ENCODE results near the gene CYTH1. TPM values are rescaled to one million over a fixed set of nuclear protein-coding genes. Genes with fewer than 3 reads are reported as not detected.

The CYTH1 gene
- total and polyA plus RNA-seq, 12 donors, result 26.0 to 141 (median 46.2) TPM

GRCh38 chr17:78826836-78827509, 44.9 kb upstream of the CYTH1 start:
- H3K27ac ChIP-seq, result peak overlapping the region in 2 of 5 donors; percentile 78 to 84

DNA sequence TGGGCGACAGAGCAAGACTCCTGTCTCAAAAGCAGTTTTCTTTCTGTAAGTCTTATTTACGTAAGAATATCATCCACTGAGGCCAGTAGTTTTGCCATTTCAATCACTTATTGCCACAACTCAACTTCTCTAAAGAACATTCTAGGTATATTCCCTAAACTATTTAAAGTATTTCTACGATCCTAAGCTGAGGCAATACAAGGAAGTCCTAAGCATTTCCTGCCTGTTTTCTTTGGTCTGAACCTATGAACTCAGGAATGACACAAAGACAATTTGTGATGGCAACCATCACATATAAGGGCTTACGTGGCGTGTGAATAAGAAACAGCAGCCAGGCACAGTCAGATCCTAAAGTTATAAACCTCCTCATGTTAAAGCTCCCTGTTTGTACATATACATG, 44.3 kb upstream of the CYTH1 start:
- peaks cover 0 to 94% of the 10 kb centered on the region in 2 donors for H3K36me3 ChIP-seq (replicated peaks in 1 of 2)
- 78 to 83% (median 80%) methylated on average over 5 of the region's 5 CpGs for WGBS, 4 donors
- TF ChIP-seq, protein P1, sequence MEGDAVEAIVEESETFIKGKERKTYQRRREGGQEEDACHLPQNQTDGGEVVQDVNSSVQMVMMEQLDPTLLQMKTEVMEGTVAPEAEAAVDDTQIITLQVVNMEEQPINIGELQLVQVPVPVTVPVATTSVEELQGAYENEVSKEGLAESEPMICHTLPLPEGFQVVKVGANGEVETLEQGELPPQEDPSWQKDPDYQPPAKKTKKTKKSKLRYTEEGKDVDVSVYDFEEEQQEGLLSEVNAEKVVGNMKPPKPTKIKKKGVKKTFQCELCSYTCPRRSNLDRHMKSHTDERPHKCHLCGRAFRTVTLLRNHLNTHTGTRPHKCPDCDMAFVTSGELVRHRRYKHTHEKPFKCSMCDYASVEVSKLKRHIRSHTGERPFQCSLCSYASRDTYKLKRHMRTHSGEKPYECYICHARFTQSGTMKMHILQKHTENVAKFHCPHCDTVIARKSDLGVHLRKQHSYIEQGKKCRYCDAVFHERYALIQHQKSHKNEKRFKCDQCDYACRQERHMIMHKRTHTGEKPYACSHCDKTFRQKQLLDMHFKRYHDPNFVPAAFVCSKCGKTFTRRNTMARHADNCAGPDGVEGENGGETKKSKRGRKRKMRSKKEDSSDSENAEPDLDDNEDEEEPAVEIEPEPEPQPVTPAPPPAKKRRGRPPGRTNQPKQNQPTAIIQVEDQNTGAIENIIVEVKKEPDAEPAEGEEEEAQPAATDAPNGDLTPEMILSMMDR (IDR thresholded peaks at IDR 0.05), result no peak
- no peak for TF ChIP-seq POLR2A (IDR thresholded peaks at IDR 0.05)
- H3K4me1 ChIP-seq (replicated peaks in 1 of 2), result no peaks in the 10 kb centered on the region
- H3K27me3 ChIP-seq, result no peaks in the 10 kb centered on the region
- H3K27ac ChIP-seq, result peak overlapping the region in 2 of 5 donors; percentile 78 to 84
- intact Hi-C loops (cut with DNase I), result no loop called here
- DNase-seq, result no peak
- H3K9me3 ChIP-seq (replicated peaks in 1 of 3), result no peaks in the 10 kb centered on the region
- H3K4me3 ChIP-seq, result no peak overlapping the region

More at GRCh38 chr17:78826836-78827509, 44.9 kb upstream of the CYTH1 start:
- peak in 3 of 7 donors; percentile 44 to 60 (median 48) for DNase-seq
- TF ChIP-seq, protein P1 (IDR thresholded peaks at IDR 0.05), result no peak
- no peak for TF ChIP-seq POLR2A (IDR thresholded peaks at IDR 0.05)
- Histone ChIP-seq H3K27me3 (no peaks in the 10 kb centered on the region), H3K4me1 (replicated peaks in 1 of 2) (no peaks in the 10 kb centered on the region), H3K36me3 (replicated peaks in 1 of 2) (peaks cover 0 to 94% of the 10 kb centered on the region in 2 donors), H3K4me3 (no peak overlapping the region), H3K9me3 (replicated peaks in 1 of 3) (no peaks in the 10 kb centered on the region)
- WGBS, 4 donors, result 81 to 84% (median 83%) methylated on average over 20 to 21 of the region's 21 CpGs
- intact Hi-C loops (cut with DNase I), result no loop called here

GRCh38 chr17:78825696-78826095, 43.6 kb upstream of the CYTH1 start:
- Histone ChIP-seq H3K27me3 (no peaks in the 10 kb centered on the region), H3K36me3 (replicated peaks in 1 of 2) (peaks cover 0 to 94% of the 10 kb centered on the region in 2 donors), H3K9me3 (replicated peaks in 1 of 3) (no peaks in the 10 kb centered on the region), H3K27ac (peak overlapping the region in 2 of 5 donors; percentile 69 to 84), H3K4me3 (no peak overlapping the region), H3K4me1 (replicated peaks in 1 of 2) (no peaks in the 10 kb centered on the region)
- intact Hi-C loops (cut with DNase I), result no loop called here
- TF ChIP-seq, protein P1 (IDR thresholded peaks at IDR 0.05), result no peak
- TF ChIP-seq POLR2A (IDR thresholded peaks at IDR 0.05), result no peak
- whole genome bisulfite sequencing, 4 donors, result 87 to 100% (median 91%) methylated on average over 3 to 6 of the region's 6 CpGs
- DNase-seq, result no peak

DNA sequence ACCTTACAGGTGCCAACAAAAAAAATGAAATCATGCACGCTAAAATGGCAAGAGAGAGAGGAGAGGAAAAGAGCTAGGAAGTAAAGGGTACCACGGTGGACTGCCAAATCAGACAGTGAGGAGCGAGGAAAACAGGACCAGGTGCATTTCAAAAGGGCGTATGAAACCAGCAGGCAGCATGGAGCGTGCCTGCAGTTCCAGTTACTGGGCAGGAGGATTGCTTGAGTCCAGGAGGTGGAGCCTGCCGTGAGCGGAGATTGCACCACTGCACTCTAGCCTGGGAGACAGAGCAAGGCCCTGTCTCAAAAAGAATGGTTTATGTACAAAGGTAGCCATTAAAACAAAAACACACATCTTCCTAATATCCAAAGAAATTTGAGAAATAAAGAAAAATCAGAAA, 42.2 kb upstream of the CYTH1 start:
- Histone ChIP-seq H3K4me3 (no peak overlapping the region), H3K27ac (no peak overlapping the region), H3K9me3 (replicated peaks in 1 of 3) (no peaks in the 10 kb centered on the region), H3K36me3 (replicated peaks in 1 of 2) (peaks cover 0 to 96% of the 10 kb centered on the region in 2 donors), H3K27me3 (no peaks in the 10 kb centered on the region), H3K4me1 (replicated peaks in 1 of 2) (no peaks in the 10 kb centered on the region)
- DNase-seq, result no peak
- WGBS, 4 donors, result 90 to 94% (median 93%) methylated on average over 7 of the region's 7 CpGs
- TF ChIP-seq, protein P1 (IDR thresholded peaks at IDR 0.05), result no peak
- no peak for TF ChIP-seq POLR2A (IDR thresholded peaks at IDR 0.05)
- intact Hi-C loops (cut with DNase I), result no loop called here

All from adrenal gland (tissue), 12 donors.